Adrenal gland (tissue), 12 donors: ENCODE data around the gene CLDN25. TPM values are rescaled to one million over a fixed set of nuclear protein-coding genes. Genes with fewer than 3 reads are reported as not detected.
"Not testable (repeated sequence)": the region's sequence is repeated elsewhere in the genome, so short reads cannot be mapped to it uniquely, and the experiment has no call there.

ENCODE experiments used
- DNase-seq, 7 donors: peaks; one replicate each; pipeline ENCODE4 v3.0.0-alpha.2; 2019 to 2020
- H3K27ac ChIP-seq, 5 donors: fragments of 200-600 bp; sonication (generic) in 4 of 5; 1 replicate in 3 of 5; 2 replicates in 2 of 5; pipeline versions ENCODE4 v1.5.1 to v1.8.0; 2016 to 2020; ENCODE audit warnings: mild to moderate bottlenecking in 1 of 5
- H3K27me3 ChIP-seq: fragments of 200-600 bp; 2 replicates; pipeline ENCODE4 v1.8.0; 2021
- H3K36me3 ChIP-seq, 2 donors: fragments of 200-600 bp; replicated peaks in 1 of 2; 1 replicate in 1 of 2; 2 replicates in 1 of 2; pipeline versions ENCODE4 v1.5.1 to v1.8.0; 2018 to 2022
- H3K4me1 ChIP-seq, 2 donors: fragments of 200-600 bp; replicated peaks in 1 of 2; 1 replicate in 1 of 2; 2 replicates in 1 of 2; pipeline versions ENCODE4 v1.5.1 to v1.8.0; 2018 to 2021
- H3K4me3 ChIP-seq, 4 donors: fragments of 200-600 bp; sonication (generic) in 3 of 4; one replicate each; pipeline ENCODE4 v1.5.1; 2016 to 2018
- H3K9me3 ChIP-seq, 3 donors: fragments of 200-600 bp; sonication (generic) in 1 of 3; replicated peaks in 1 of 3; 1 replicate in 2 of 3; 2 replicates in 1 of 3; pipeline versions ENCODE4 v1.5.1 to v1.8.0; 2016 to 2021
- POLR2A ChIP-seq, 2 donors: fragments of 450-650 bp; IDR thresholded peaks; one replicate each; pipeline ENCODE4 v1.6.1; 2017; ENCODE audit warnings: antibody characterized with exemption in 2 of 2, mild to moderate bottlenecking in 2 of 2, moderate library complexity in 1 of 2
- WGBS, 4 donors: extraction: QIAGEN DNeasy Blood & Tissue Kit in 2 of 4; methylation state at CpG; one replicate each; pipeline versions ENCODE4 v1.1.5 to v1.1.7; 2013 to 2017; 5-methylcytosine and 5-hydroxymethylcytosine counted together
- intact Hi-C, 2 donors: fragments of 100-400 bp; cut with DNase I; formaldehyde crosslinking; loops; one replicate each; pipeline versions ENCODE4 v1.14.1 to v1.15.0; 2022 to 2023
- polyA plus RNA-seq, 3 donors: library from polyadenylated mRNA; stranded (reverse); fragments of 200-250 nt in 2 of 3; fragments of 350-450 nt in 1 of 3; fragmentation: Illumina TruSeq in 1 of 3; extraction: RNeasy Lipid Tissue Mini Kit (QIAGEN cat#74804) in 1 of 3; gene quantifications; one replicate each; pipeline ENCODE4 v1.2.3, GENCODE V29; 2013 to 2014
- total RNA-seq, 9 donors: library from RNA; depleted of rRNA in 4 of 9; stranded (reverse); fragments of >200 nt in 4 of 9; fragments of 120-200 nt in 1 of 9; fragmentation: NEBNext Ultra II Directional in 1 of 9; extraction: Animal tissue kit (Norgen Biotek cat#: 25700) in 1 of 9; gene quantifications; one replicate each; pipeline versions ENCODE4 v1.1.0 to v1.2.4, GENCODE V29; 2013 to 2023
- TF ChIP-seq, protein P1 (sequence below), 6 experiments: fragments of 450-650 bp in 4 of 6; fragments of 200-600 bp in 2 of 6; sonication (generic) in 1 of 6; IDR thresholded peaks; 1 replicate in 5 of 6; 2 replicates in 1 of 6; pipeline versions ENCODE4 v1.5.1 to v1.8.0; 2016 to 2021; ENCODE audit warnings: antibody characterized with exemption in 6 of 6, mild to moderate bottlenecking in 2 of 6, moderate library complexity in 1 of 6
- donor health status: healthy with polysubstance abuse.
- donor health status: Bipolar disorder and iron deficiency.
- donor health status: DM: yes; HTN: yes; CAD: no.
- donor health status: DM: no; HTN: no; CAD: no.
- donor health status: DM: no; HTN: no; CAD: no.
- donor health status: DM: yes; HTN: yes; CAD: no.

CLDN25 gene
- total and polyA plus RNA-seq, 12 donors = not detected

DNA sequence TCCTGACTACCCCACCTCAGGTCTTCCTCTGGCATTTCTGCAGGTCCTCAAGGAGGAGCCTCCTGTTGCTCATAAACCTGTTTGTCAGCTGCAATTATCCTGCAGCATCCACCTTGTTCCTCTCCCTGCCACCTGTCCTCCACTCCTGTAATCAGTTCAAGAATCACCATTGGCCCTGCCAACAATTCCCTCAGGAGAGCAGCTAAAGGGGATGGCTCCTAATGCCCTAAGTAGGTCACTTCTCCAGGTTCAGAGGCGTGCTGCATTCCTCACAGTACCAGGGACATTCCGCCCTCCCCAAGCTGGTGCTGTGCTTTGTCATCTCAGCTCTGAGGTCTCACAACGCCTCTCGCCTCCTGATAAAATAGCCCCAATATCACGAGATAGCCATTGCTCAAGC lies 2.1 kb downstream of the CLDN25 start:
- H3K27ac ChIP-seq = no peak overlapping the region
- H3K36me3 ChIP-seq = no peaks in the 10 kb centered on the region
- no peak for DNase-seq
- no peaks in the 10 kb centered on the region for H3K4me1 ChIP-seq
- 65 to 81% (median 75%) methylated on average over 5 of the region's 5 CpGs for WGBS, 4 donors
- TF ChIP-seq POLR2A (IDR thresholded peaks at IDR 0.05) = no peak
- TF ChIP-seq, protein P1, sequence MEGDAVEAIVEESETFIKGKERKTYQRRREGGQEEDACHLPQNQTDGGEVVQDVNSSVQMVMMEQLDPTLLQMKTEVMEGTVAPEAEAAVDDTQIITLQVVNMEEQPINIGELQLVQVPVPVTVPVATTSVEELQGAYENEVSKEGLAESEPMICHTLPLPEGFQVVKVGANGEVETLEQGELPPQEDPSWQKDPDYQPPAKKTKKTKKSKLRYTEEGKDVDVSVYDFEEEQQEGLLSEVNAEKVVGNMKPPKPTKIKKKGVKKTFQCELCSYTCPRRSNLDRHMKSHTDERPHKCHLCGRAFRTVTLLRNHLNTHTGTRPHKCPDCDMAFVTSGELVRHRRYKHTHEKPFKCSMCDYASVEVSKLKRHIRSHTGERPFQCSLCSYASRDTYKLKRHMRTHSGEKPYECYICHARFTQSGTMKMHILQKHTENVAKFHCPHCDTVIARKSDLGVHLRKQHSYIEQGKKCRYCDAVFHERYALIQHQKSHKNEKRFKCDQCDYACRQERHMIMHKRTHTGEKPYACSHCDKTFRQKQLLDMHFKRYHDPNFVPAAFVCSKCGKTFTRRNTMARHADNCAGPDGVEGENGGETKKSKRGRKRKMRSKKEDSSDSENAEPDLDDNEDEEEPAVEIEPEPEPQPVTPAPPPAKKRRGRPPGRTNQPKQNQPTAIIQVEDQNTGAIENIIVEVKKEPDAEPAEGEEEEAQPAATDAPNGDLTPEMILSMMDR (IDR thresholded peaks at IDR 0.05) = no peak
- H3K27me3 ChIP-seq = no peaks in the 10 kb centered on the region
- no peak overlapping the region for H3K4me3 ChIP-seq
- intact Hi-C loops = no loop called here
- H3K9me3 ChIP-seq = no peaks in the 10 kb centered on the region

DNA sequence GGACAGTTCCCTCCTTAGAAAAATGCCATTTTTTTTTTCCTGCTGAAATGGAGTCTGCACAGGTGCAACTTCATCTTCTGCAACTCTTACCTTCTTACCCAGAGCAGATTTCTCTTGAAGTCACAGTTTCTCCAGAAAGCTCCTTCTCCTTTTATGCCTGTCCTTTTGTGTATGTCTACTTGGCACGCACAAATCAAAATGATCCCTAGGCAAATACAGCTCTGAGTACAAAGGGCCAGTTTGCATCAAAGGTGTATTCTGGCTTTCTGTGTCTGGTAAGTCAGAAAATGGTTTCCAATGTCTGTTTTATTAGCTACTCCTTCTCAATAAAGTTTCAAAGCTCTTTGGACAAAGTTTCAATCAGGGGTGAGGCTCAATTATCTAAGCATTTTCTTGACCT lies 2.5 kb downstream of the CLDN25 start:
- H3K4me3 ChIP-seq = no peak overlapping the region
- no peak for DNase-seq
- H3K9me3 ChIP-seq = no peaks in the 10 kb centered on the region
- TF ChIP-seq, protein P1 (IDR thresholded peaks at IDR 0.05) = no peak
- no peak for TF ChIP-seq POLR2A (IDR thresholded peaks at IDR 0.05)
- no peaks in the 10 kb centered on the region for H3K36me3 ChIP-seq
- WGBS, 4 donors = 85 to 92% (median 86%) methylated on average over 1 of the region's 1 CpG
- no peak overlapping the region for H3K27ac ChIP-seq
- intact Hi-C loops = no loop called here
- no peaks in the 10 kb centered on the region for H3K4me1 ChIP-seq
- H3K27me3 ChIP-seq = no peaks in the 10 kb centered on the region

DNA sequence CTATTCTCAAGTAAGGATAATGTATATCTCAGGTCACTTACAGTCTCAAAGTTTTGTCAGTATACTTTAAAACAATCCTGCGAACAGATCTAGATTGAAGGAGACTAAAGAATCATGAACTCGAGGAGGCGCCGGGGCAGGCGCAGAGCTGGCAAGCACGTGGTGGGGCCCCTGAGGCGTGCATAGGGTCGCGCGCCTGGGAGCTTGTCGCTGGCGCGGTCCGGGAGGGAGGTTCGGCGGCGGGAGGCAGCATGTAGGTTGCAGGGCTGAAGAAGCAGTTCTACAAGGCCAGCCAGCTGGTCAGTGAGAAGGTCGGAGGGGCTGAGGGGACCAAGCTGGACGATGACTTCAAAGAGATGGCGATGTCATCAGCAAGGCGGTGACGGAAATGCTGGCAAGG lies 9.4 kb downstream of the CLDN25 start:
- H3K4me1 ChIP-seq, H3K27me3 ChIP-seq, H3K4me3 ChIP-seq, H3K9me3 ChIP-seq, DNase-seq, intact Hi-C loops, H3K36me3 ChIP-seq, H3K27ac ChIP-seq: not testable (repeated sequence)
- 81 to 84% (median 83%) methylated on average over 22 of the region's 22 CpGs for WGBS, 4 donors

DNA sequence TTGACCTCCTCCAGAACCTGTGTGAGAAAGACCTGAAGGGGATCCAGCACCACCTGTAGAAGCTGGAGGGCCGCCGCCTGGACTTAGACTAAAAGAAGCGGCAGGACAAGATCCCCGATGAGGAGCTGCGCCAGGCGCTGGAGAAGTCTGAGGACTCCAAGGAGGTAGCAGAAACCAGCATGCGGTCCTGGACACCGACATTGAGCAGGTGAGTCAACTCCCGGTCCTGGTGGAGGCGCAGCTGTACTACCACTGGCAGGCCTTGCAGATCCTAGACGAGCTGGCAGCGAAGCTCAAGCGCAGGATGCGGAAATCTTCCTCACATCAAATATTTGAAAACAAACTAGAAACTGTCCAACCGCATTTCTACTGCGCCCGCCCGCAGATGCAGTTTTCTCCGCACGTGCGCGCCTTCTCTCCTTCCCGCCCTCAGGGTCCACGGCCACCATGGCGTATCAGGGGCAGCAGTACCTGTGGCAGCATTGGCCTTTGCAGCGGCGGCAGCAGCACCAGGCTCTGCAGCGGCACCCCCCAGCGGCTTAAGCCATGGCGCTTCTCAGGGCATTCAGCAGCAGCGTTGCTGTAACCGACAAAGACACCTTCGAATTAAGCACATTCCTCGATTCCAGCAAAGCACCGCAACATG lies 10.2 kb downstream of the CLDN25 start:
- Histone ChIP-seq H3K4me3 (no peak overlapping the region), H3K9me3 (no peaks in the 10 kb centered on the region), H3K36me3 (no peaks in the 10 kb centered on the region), H3K27ac (no peak overlapping the region), H3K4me1 (no peaks in the 10 kb centered on the region), H3K27me3 (no peaks in the 10 kb centered on the region)
- no peak for TF ChIP-seq POLR2A (IDR thresholded peaks at IDR 0.05)
- TF ChIP-seq, protein P1 (IDR thresholded peaks at IDR 0.05) = no peak
- intact Hi-C loops = no loop called here
- 84 to 86% (median 84%) methylated on average over 24 to 35 of the region's 35 CpGs for WGBS, 4 donors
- DNase-seq = no peak

DNA sequence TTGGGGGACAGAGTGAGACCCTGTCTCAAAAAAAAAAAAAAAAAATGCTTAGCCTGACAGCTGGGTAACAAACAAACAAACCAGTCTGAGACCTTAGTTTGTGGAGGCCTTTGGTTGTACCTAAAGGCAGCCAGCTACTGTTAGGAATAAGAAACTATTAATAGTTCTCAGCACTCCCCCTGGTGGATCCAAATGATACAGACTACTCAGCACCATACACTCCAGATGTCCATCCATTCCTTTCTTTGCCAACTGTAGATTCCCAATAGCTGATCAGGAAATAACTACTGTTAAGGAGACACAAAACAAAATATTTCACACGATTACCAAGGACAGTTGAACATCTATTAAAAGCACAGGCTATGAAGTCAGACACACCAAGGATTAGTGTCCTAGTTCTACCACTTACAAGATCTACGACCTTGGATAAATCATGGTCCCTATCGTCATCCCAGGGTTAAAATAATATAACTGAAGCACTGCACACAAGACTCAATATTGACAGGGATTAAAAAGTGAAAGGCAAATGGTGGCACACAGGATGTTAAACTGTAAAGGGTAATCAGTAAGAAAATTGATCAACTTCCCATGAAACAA lies 17.2 kb downstream of the CLDN25 start:
- intact Hi-C loops = no loop called here
- Histone ChIP-seq H3K27me3 (no peaks in the 10 kb centered on the region), H3K36me3 (peaks cover 0 to 16% of the 10 kb centered on the region in 2 donors), H3K9me3 (no peaks in the 10 kb centered on the region), H3K27ac (no peak overlapping the region), H3K4me3 (no peak overlapping the region), H3K4me1 (no peaks in the 10 kb centered on the region)
- peak; percentile 24 to 72 (median 36) for DNase-seq
- 42 to 57% (median 44%) methylated on average over 3 of the region's 3 CpGs for WGBS, 4 donors
- TF ChIP-seq, protein P1 (IDR thresholded peaks at IDR 0.05) = peak; percentile 48 to 67 (median 65)
- no peak for TF ChIP-seq POLR2A (IDR thresholded peaks at IDR 0.05)
